WI38 (cell line): ENCODE measurements around the gene ALK.

Source experiments
- H3K4me3 ChIP-seq: 2 replicates; pipeline ENCODE4 v1.5.1; 2011; ENCODE audit warnings: low read depth, mild to moderate bottlenecking, control low read depth, low read length
- CTCF ChIP-seq: IDR thresholded peaks from 2 replicates; pipeline ENCODE4 v1.5.1; 2012; ENCODE audit warnings: low read depth, mild to moderate bottlenecking, control low read depth, low read length

Gene ALK

GRCh38 chr2:29560030-29560429, 361.4 kb downstream of the ALK start:
- TF ChIP-seq CTCF: no peak
- no peak overlapping the region for H3K4me3 ChIP-seq

GRCh38 chr2:29559578-29559977, 361.8 kb downstream of the ALK start:
- H3K4me3 ChIP-seq: no peak overlapping the region
- TF ChIP-seq CTCF: no peak

- TF ChIP-seq CTCF: no peak
- H3K4me3 ChIP-seq: no peak overlapping the region
Measured at GRCh38 chr2:29558097-29558496, 363.3 kb downstream of the ALK start.

- TF ChIP-seq CTCF: no peak
- H3K4me3 ChIP-seq: no peak overlapping the region
Measured at GRCh38 chr2:29557268-29557667, 364.1 kb downstream of the ALK start.

GRCh38 chr2:29549069-29549380, 372.4 kb downstream of the ALK start:
- no peak for TF ChIP-seq CTCF

GRCh38 chr2:29544917-29545316, 376.5 kb downstream of the ALK start:
- H3K4me3 ChIP-seq: no peak overlapping the region
- TF ChIP-seq CTCF: no peak

More at GRCh38 chr2:29549069-29549380, 372.4 kb downstream of the ALK start:
- no peak overlapping the region for H3K4me3 ChIP-seq

GRCh38 chr2:29544031-29544430, 377.4 kb downstream of the ALK start:
- TF ChIP-seq CTCF: no peak

GRCh38 chr2:29535188-29535587, 386.2 kb downstream of the ALK start:
- no peak overlapping the region for H3K4me3 ChIP-seq
- TF ChIP-seq CTCF: no peak

More at GRCh38 chr2:29544031-29544430, 377.4 kb downstream of the ALK start:
- no peak overlapping the region for H3K4me3 ChIP-seq
